Endothelial cell of umbilical vein (primary cell): ENCODE results near the gene NAGPA. TPM values are rescaled to one million over a fixed set of nuclear protein-coding genes. Genes with fewer than 3 reads are reported as not detected.

Source experiments
- BruUV-seq: library from RNA; stranded (reverse); fragments of 400-500 nt; replicated peaks from 2 replicates; lab custom pipeline; 2021; lab: Mats Ljungman, UMichigan
- CTCF ChIA-PET: fragments of 300-600, 350-600 bp; sonication (Branson Sonifier 250); formaldehyde crosslinking; loops from one replicate; lab custom pipeline; 2021; ENCODE audit warnings: antibody characterized with exemption, inconsistent platforms; lab: Charles Lee
- POLR2A ChIA-PET: fragments of 300-600, 350-600 bp; sonication (Branson Sonifier 250); formaldehyde crosslinking; loops from one replicate; lab custom pipeline; 2021; ENCODE audit warnings: antibody characterized with exemption, inconsistent platforms; lab: Charles Lee
- DNase-seq: peaks from one replicate; pipeline ENCODE4 v3.0.0-alpha.2; 2011; ENCODE audit warnings: low read depth, low spot score
- FAIRE-seq: peaks from 2 replicates; lab custom pipeline; 2011; peaks lifted over from hg19 to GRCh38; lab: Jason Lieb, UNC
- H2AFZ ChIP-seq: 2 replicates; pipeline ENCODE4 v1.6.0; 2012; ENCODE audit warnings: low read depth, low read length, control low read depth, inconsistent platforms
- H3K27ac ChIP-seq: 2 replicates; pipeline ENCODE4 v1.5.1; 2011; ENCODE audit warnings: low read depth, mild to moderate bottlenecking, control low read depth, low read length, moderate library complexity; ENCODE audit not compliant: insufficient read depth
- H3K27me3 ChIP-seq, 2 experiments: 2 replicates each; pipeline versions ENCODE4 v1.6.0 to v1.6.1; 2011; ENCODE audit warnings: low read length in 2 of 2, mixed read lengths in 1 of 2; ENCODE audit not compliant: control insufficient read depth in 2 of 2, insufficient read depth in 2 of 2
- H3K36me3 ChIP-seq, 2 experiments: 2 replicates in 1 of 2; 3 replicates in 1 of 2; pipeline ENCODE4 v1.5.1; 2011; ENCODE audit warnings: low read length in 2 of 2, mild to moderate bottlenecking in 1 of 2, moderate library complexity in 1 of 2; ENCODE audit not compliant: control insufficient read depth in 2 of 2, insufficient read depth in 2 of 2; ENCODE audit errors: extremely low read depth in 1 of 2
- H3K4me1 ChIP-seq: 3 replicates; pipeline ENCODE4 v1.5.1; 2011; ENCODE audit warnings: mild to moderate bottlenecking, low read length; ENCODE audit not compliant: control insufficient read depth, insufficient read depth; ENCODE audit errors: extremely low read depth
- H3K4me2 ChIP-seq: 2 replicates; pipeline ENCODE4 v1.6.1; 2011; ENCODE audit warnings: low read length, control low read depth, mixed read lengths; ENCODE audit not compliant: insufficient read depth
- H3K4me3 ChIP-seq, 3 experiments: fragments of 200-600 bp in 1 of 3; sonication (generic), shearing (Covaris generic) in 1 of 3; replicated peaks in 1 of 3; 2 replicates each; pipeline ENCODE4 v1.5.1; 2011 to 2016; ENCODE audit warnings: control low read depth in 3 of 3, low read length in 3 of 3, mild to moderate bottlenecking in 2 of 3, inconsistent platforms in 1 of 3, low read depth in 1 of 3, moderate library complexity in 1 of 3; ENCODE audit not compliant: insufficient read depth in 1 of 3
- H3K79me2 ChIP-seq: 2 replicates; pipeline ENCODE4 v1.6.0; 2012; ENCODE audit warnings: low read length, inconsistent platforms; ENCODE audit not compliant: control insufficient read depth, insufficient read depth
- H3K9ac ChIP-seq: replicated peaks from 2 replicates; pipeline ENCODE3; 2011; ENCODE audit warnings: low read length, control low read depth; ENCODE audit not compliant: insufficient read depth; ENCODE audit errors: extremely low read depth
- H3K9me1 ChIP-seq: replicated peaks from 3 replicates; pipeline ENCODE4 v1.6.0; 2011; ENCODE audit warnings: mild to moderate bottlenecking, low read length; ENCODE audit not compliant: control insufficient read depth, insufficient read depth; ENCODE audit errors: extremely low read depth
- H3K9me3 ChIP-seq: replicated peaks from 2 replicates; pipeline ENCODE4 v1.5.1; 2012; ENCODE audit warnings: low read length, inconsistent platforms; ENCODE audit not compliant: control insufficient read depth, insufficient read depth
- H4K20me1 ChIP-seq: replicated peaks from 2 replicates; pipeline ENCODE3; 2011; ENCODE audit warnings: mild to moderate bottlenecking, low read length; ENCODE audit not compliant: control insufficient read depth, insufficient read depth; ENCODE audit errors: extremely low read depth
- EZH2 ChIP-seq: IDR thresholded peaks from 2 replicates; pipeline ENCODE4 v1.6.1; 2012; ENCODE audit warnings: borderline replicate concordance, low read depth, mild to moderate bottlenecking, moderate library complexity, low read length, inconsistent platforms; ENCODE audit not compliant: severe bottlenecking
- FOS ChIP-seq: IDR thresholded peaks from 2 replicates; pipeline ENCODE4 v1.6.1; 2011; ENCODE audit warnings: mild to moderate bottlenecking, low read length, moderate library complexity, borderline replicate concordance; ENCODE audit not compliant: insufficient read depth
- GATA2 ChIP-seq: IDR thresholded peaks from 2 replicates; pipeline ENCODE4 v1.7.0; 2011; ENCODE audit warnings: low read depth, mild to moderate bottlenecking, moderate library complexity, mixed read lengths, low read length; ENCODE audit not compliant: insufficient read length, insufficient read depth
- POLR2AphosphoS5 ChIP-seq: IDR thresholded peaks from 2 replicates; pipeline ENCODE4 v1.6.1; 2012; ENCODE audit warnings: low read depth, mild to moderate bottlenecking, control low read depth, low read length, moderate library complexity; ENCODE audit not compliant: insufficient read depth
- dilution Hi-C: fragments of 300-500 bp; cut with MboI; formaldehyde crosslinking; loops from one replicate; pipeline ENCODE4 v1.15.0; 2019; ENCODE audit warnings: low sequenced_read_pairs; ENCODE audit not compliant: extremely low pct_ligation_motif_present
- intact Hi-C: fragments of 100-400 bp; cut with micrococcal nuclease; formaldehyde crosslinking; loops from one replicate; pipeline ENCODE4 v1.10.0; 2022
- polyA plus RNA-seq, 4 experiments: library from polyadenylated mRNA; depleted of rRNA in 3 of 4; stranded (reverse) in 3 of 4; unstranded in 1 of 4; fragments of >200 nt; gene quantifications; 2 replicates each; pipeline versions ENCODE4 v1.2.1 to v1.2.3, GENCODE V29; 2011 to 2012; ENCODE audit warnings: missing spikeins in 1 of 4
- total RNA-seq: library from RNA; stranded (reverse); gene quantifications from 2 replicates; pipeline ENCODE4 v1.2.3, GENCODE V29; 2021
- TF ChIP-seq, protein P1 (sequence below), 2 donors: IDR thresholded peaks; 1 replicate in 1 of 2; 2 replicates in 1 of 2; pipeline ENCODE4 v1.5.1; 2011; ENCODE audit warnings: low read length in 2 of 2, mild to moderate bottlenecking in 2 of 2, moderate library complexity in 2 of 2, control low read depth in 1 of 2, inconsistent platforms in 1 of 2, low read depth in 1 of 2; ENCODE audit not compliant: insufficient read depth in 1 of 2; ENCODE audit errors: extremely low read depth in 1 of 2

NAGPA gene
- total and polyA plus RNA-seq, 2 donors (not counting 3 experiments of a cell fraction or from before 2014, with no cell fraction given), result 29.6 to 29.9 TPM

- no peak overlapping the region for H3K4me3 ChIP-seq
- no peak overlapping the region for H3K9ac ChIP-seq
- ChIA-PET CTCF (no interaction called here), POLR2A (no interaction called here)
- no peak overlapping the region for H3K4me2 ChIP-seq
- H3K79me2 ChIP-seq, result no peaks in the 10 kb centered on the region
- dilution Hi-C loops, result no loop called here
- H3K9me1 ChIP-seq, result no peaks in the 10 kb centered on the region
- H3K27me3 ChIP-seq, result peaks cover 11 to 16% of the 10 kb centered on the region in 2 experiments
- TF ChIP-seq FOS (no peak), EZH2 (no peak), POLR2AphosphoS5 (no peak), GATA2 (no peak)
- TF ChIP-seq, protein P1, sequence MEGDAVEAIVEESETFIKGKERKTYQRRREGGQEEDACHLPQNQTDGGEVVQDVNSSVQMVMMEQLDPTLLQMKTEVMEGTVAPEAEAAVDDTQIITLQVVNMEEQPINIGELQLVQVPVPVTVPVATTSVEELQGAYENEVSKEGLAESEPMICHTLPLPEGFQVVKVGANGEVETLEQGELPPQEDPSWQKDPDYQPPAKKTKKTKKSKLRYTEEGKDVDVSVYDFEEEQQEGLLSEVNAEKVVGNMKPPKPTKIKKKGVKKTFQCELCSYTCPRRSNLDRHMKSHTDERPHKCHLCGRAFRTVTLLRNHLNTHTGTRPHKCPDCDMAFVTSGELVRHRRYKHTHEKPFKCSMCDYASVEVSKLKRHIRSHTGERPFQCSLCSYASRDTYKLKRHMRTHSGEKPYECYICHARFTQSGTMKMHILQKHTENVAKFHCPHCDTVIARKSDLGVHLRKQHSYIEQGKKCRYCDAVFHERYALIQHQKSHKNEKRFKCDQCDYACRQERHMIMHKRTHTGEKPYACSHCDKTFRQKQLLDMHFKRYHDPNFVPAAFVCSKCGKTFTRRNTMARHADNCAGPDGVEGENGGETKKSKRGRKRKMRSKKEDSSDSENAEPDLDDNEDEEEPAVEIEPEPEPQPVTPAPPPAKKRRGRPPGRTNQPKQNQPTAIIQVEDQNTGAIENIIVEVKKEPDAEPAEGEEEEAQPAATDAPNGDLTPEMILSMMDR (IDR thresholded peaks at IDR 0.05; ENCODE audit: extremely low read depth in 1 of 2, insufficient read depth in 1 of 2, low read depth in 1 of 2, low read length in 2 of 2), result no peak
- BruUV-seq, result no TSS peak
- no peaks in the 10 kb centered on the region for H3K36me3 ChIP-seq
- no peak for DNase-seq
- H4K20me1 ChIP-seq, result no peaks in the 10 kb centered on the region
- H2AFZ ChIP-seq, result no peak overlapping the region
- intact Hi-C loops, result no loop called here
- FAIRE-seq, result no peak
- H3K27ac ChIP-seq, result no peak overlapping the region
- H3K9me3 ChIP-seq, result no peaks in the 10 kb centered on the region
- H3K4me1 ChIP-seq, result no peaks in the 10 kb centered on the region
These were observed 43.3 kb downstream of the NAGPA start for GRCh38 chr16:4990415-4990814.
